KBM-7 (cell line): ENCODE data around the gene SLC22A23.

Experiments
- DNase-seq: peaks from one replicate; pipeline ENCODE4 v3.0.0-alpha.2; 2015
- in situ Hi-C: fragments of 300-500 bp; cut with MboI; formaldehyde crosslinking; loops from 2 replicates; pipeline ENCODE4 v1.14.3; 2020; ENCODE audit warnings: low sequenced_read_pairs, low pct_unique_long_range_greater_than_20kb, mixed read lengths

Gene SLC22A23

GRCh38 chr6:3318226-3318625, 138.6 kb downstream of the SLC22A23 start:
- in situ Hi-C loops, result no loop called here
- no peak for DNase-seq

- in situ Hi-C loops, result no loop called here
- DNase-seq, result no peak
Observed at GRCh38 chr6:3317741-3318211, 139.1 kb downstream of the SLC22A23 start.

GRCh38 chr6:3316818-3317217, 140.0 kb downstream of the SLC22A23 start:
- in situ Hi-C loops, result no loop called here

GRCh38 chr6:3316331-3316730, 140.5 kb downstream of the SLC22A23 start:
- in situ Hi-C loops, result no loop called here
- DNase-seq, result no peak

More at GRCh38 chr6:3316818-3317217, 140.0 kb downstream of the SLC22A23 start:
- no peak for DNase-seq

GRCh38 chr6:3315841-3316240, 141.0 kb downstream of the SLC22A23 start:
- no peak for DNase-seq
- in situ Hi-C loops, result no loop called here

GRCh38 chr6:3314621-3315467, 142.0 kb downstream of the SLC22A23 start:
- in situ Hi-C loops, result no loop called here
- no peak for DNase-seq

GRCh38 chr6:3314176-3314575, 142.7 kb downstream of the SLC22A23 start:
- DNase-seq, result no peak
- in situ Hi-C loops, result no loop called here

GRCh38 chr6:3312604-3313231, 144.1 kb downstream of the SLC22A23 start:
- in situ Hi-C loops, result no loop called here
- DNase-seq, result no peak

GRCh38 chr6:3311826-3312225, 145.0 kb downstream of the SLC22A23 start:
- in situ Hi-C loops, result no loop called here
- DNase-seq, result no peak

- in situ Hi-C loops, result no loop called here
- no peak for DNase-seq
Observed at GRCh38 chr6:3310703-3311102, 146.1 kb downstream of the SLC22A23 start.

- no peak for DNase-seq
- in situ Hi-C loops, result no loop called here
Observed at GRCh38 chr6:3310051-3310448, 146.8 kb downstream of the SLC22A23 start.

GRCh38 chr6:3309391-3310050, 147.3 kb downstream of the SLC22A23 start:
- no peak for DNase-seq
- in situ Hi-C loops, result no loop called here

GRCh38 chr6:3308106-3308505, 148.7 kb downstream of the SLC22A23 start:
- DNase-seq, result no peak
- in situ Hi-C loops, result no loop called here

GRCh38 chr6:3307436-3307835, 149.4 kb downstream of the SLC22A23 start:
- in situ Hi-C loops, result no loop called here
- no peak for DNase-seq

GRCh38 chr6:3306848-3307247, 150.0 kb downstream of the SLC22A23 start:
- no peak for DNase-seq
- in situ Hi-C loops, result no loop called here

GRCh38 chr6:3305831-3306230, 151.0 kb downstream of the SLC22A23 start:
- in situ Hi-C loops, result no loop called here
- DNase-seq, result no peak

GRCh38 chr6:3305216-3305565, 151.7 kb downstream of the SLC22A23 start:
- no peak for DNase-seq

GRCh38 chr6:3304500-3305215, 152.2 kb downstream of the SLC22A23 start:
- no peak for DNase-seq
- in situ Hi-C loops, result no loop called here

More at GRCh38 chr6:3305216-3305565, 151.7 kb downstream of the SLC22A23 start:
- in situ Hi-C loops, result no loop called here

GRCh38 chr6:3303795-3304411, 152.9 kb downstream of the SLC22A23 start:
- in situ Hi-C loops, result no loop called here
- no peak for DNase-seq
